CD8-positive, alpha-beta memory T cell (primary cell): ENCODE data around the gene CORO1C. TPM values are rescaled to one million over a fixed set of nuclear protein-coding genes. Genes with fewer than 3 reads are reported as not detected.

Source experiments
- CTCF ChIA-PET: fragments of 350-600 bp; sonication (Branson Sonifier 250); formaldehyde crosslinking; loops from one replicate; lab custom pipeline; 2021; ENCODE audit warnings: antibody characterized with exemption; lab: Charles Lee
- POLR2A ChIA-PET: fragments of 350-600 bp; sonication (Branson Sonifier 250); formaldehyde crosslinking; loops from one replicate; lab custom pipeline; 2021; ENCODE audit warnings: antibody characterized with exemption; lab: Charles Lee
- DNase-seq, 5 donors: peaks; one replicate each; pipeline versions ENCODE4 v3.0.0 to v3.0.0-alpha.2; 2020 to 2022; ENCODE audit warnings: mixed read lengths in 1 of 5
- H3K27ac ChIP-seq: one replicate; pipeline ENCODE4 v1.7.0; 2013; ENCODE audit warnings: low read depth, mild to moderate bottlenecking, low read length, moderate library complexity
- H3K27me3 ChIP-seq: 2 replicates; pipeline ENCODE4 v1.7.0; 2013; ENCODE audit warnings: low read length, mild to moderate bottlenecking; ENCODE audit not compliant: insufficient read depth, poor library complexity, severe bottlenecking
- H3K36me3 ChIP-seq: 2 replicates; pipeline ENCODE4 v1.7.0; 2013; ENCODE audit warnings: mild to moderate bottlenecking, low read length, moderate library complexity; ENCODE audit not compliant: insufficient read depth
- H3K4me1 ChIP-seq: 2 replicates; pipeline ENCODE4 v1.7.0; 2013; ENCODE audit warnings: mild to moderate bottlenecking, low read length, moderate library complexity; ENCODE audit not compliant: insufficient read depth
- H3K4me3 ChIP-seq: 2 replicates; pipeline ENCODE4 v1.7.0; 2013; ENCODE audit warnings: mild to moderate bottlenecking, low read length
- H3K9me3 ChIP-seq: 2 replicates; pipeline ENCODE4 v1.7.0; 2013; ENCODE audit warnings: mild to moderate bottlenecking, low read length
- H3K27ac Mint-ChIP-seq, 8 donors: one replicate each; pipeline ENCODE4 v1.8.0; 2020 to 2021; ENCODE audit warnings: mixed read lengths in 8 of 8, mild to moderate bottlenecking in 6 of 8, inconsistent platforms in 3 of 8, moderate library complexity in 3 of 8
- H3K27me3 Mint-ChIP-seq, 2 donors: one replicate each; pipeline ENCODE4 v1.8.0; 2020 to 2021; ENCODE audit warnings: mixed read lengths in 2 of 2, mild to moderate bottlenecking in 1 of 2, moderate library complexity in 1 of 2
- H3K36me3 Mint-ChIP-seq, 3 donors: one replicate each; pipeline ENCODE4 v1.8.0; 2020 to 2021; ENCODE audit warnings: mixed read lengths in 3 of 3, inconsistent platforms in 1 of 3, mild to moderate bottlenecking in 1 of 3
- H3K4me1 Mint-ChIP-seq, 3 donors: one replicate each; pipeline ENCODE4 v1.8.0; 2020 to 2021; ENCODE audit warnings: mixed read lengths in 3 of 3, inconsistent platforms in 1 of 3, mild to moderate bottlenecking in 1 of 3
- H3K4me3 Mint-ChIP-seq, 7 donors: one replicate each; pipeline ENCODE4 v1.8.0; 2020 to 2021; ENCODE audit warnings: mixed read lengths in 7 of 7, mild to moderate bottlenecking in 6 of 7, moderate library complexity in 4 of 7, inconsistent platforms in 2 of 7
- H3K9me3 Mint-ChIP-seq, 5 donors: one replicate each; pipeline ENCODE4 v1.8.0; 2020 to 2022; ENCODE audit warnings: mixed read lengths in 5 of 5, mild to moderate bottlenecking in 3 of 5, moderate library complexity in 2 of 5, inconsistent platforms in 1 of 5
- polyA plus RNA-seq: library from polyadenylated mRNA; unstranded; fragments of 300-500 nt; fragmentation: Illumina TruSeq; gene quantifications from one replicate; pipeline ENCODE4 v1.2.3, GENCODE V29; 2021
- total RNA-seq, 2 experiments: library from RNA; stranded (reverse); gene quantifications; one replicate each; pipeline ENCODE4 v1.2.3, GENCODE V29; 2021

CORO1C gene
- total and polyA plus RNA-seq, 3 experiments from 2014 or later: 10.5 to 49.1 (median 45.8) TPM

DNA sequence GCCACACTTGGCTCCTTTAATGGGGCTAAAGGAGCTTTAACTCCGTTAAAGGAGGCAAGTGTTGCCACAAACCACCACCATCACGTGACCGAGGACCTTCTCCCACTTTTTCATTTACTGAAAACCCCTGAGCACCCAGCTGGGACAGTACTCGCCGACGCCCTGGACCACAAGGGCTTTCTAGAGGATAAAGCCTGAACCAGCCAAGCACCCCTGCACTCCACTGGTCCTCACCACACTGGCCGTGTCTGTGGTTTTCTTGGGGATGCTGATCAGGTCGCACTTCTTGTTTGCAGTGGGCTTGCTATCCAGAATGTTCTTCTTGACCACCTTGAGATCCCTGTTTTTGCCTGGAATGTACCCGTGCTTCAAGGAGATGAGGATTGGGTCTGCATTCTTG is 82.9 kb downstream of the CORO1C start:
- Mint-ChIP-seq H3K4me1 (peaks cover 17 to 20% (median 20%) of the 10 kb centered on the region in 3 donors), H3K36me3 (peaks cover 1 to 17% (median 3%) of the 10 kb centered on the region in 3 donors), H3K27ac (no peak overlapping the region), H3K9me3 (no peaks in the 10 kb centered on the region), H3K4me3 (no peak overlapping the region), H3K27me3 (no peaks in the 10 kb centered on the region)
- H3K4me3 ChIP-seq: no peak overlapping the region
- H3K9me3 ChIP-seq: no peaks in the 10 kb centered on the region
- no peaks in the 10 kb centered on the region for H3K36me3 ChIP-seq
- no peak for DNase-seq
- no peak overlapping the region for H3K27ac ChIP-seq
- peaks cover 15% of the 10 kb centered on the region for H3K4me1 ChIP-seq
- ChIA-PET POLR2A (no interaction called here), CTCF (interaction anchor here (0.7 to 4.0 kb wide), 3 partner anchors 30 to 86 kb away, joined by 3 to 22 read pairs (median 4); partner anchors contain the start of gene ISCU)
- no peaks in the 10 kb centered on the region for H3K27me3 ChIP-seq

- peaks cover 17 to 20% (median 20%) of the 10 kb centered on the region in 3 donors for H3K4me1 Mint-ChIP-seq
- no peak for DNase-seq
- peaks cover 1 to 17% (median 3%) of the 10 kb centered on the region in 3 donors for H3K36me3 Mint-ChIP-seq
- H3K27me3 Mint-ChIP-seq: no peaks in the 10 kb centered on the region
- H3K4me3 Mint-ChIP-seq: peak overlapping the region in 1 of 7 donors; percentile 9
- Histone ChIP-seq H3K4me1 (peaks cover 15% of the 10 kb centered on the region), H3K27me3 (no peaks in the 10 kb centered on the region), H3K9me3 (no peaks in the 10 kb centered on the region), H3K27ac (no peak overlapping the region), H3K4me3 (no peak overlapping the region), H3K36me3 (no peaks in the 10 kb centered on the region)
- no peaks in the 10 kb centered on the region for H3K9me3 Mint-ChIP-seq
- peak overlapping the region in 3 of 8 donors; percentile 4 to 23 (median 14) for H3K27ac Mint-ChIP-seq
- ChIA-PET POLR2A (no interaction called here), CTCF (interaction anchor here (0.7 to 4.0 kb wide), 6 partner anchors 10 to 85 kb away, joined by 3 to 38 read pairs (median 4); partner anchors contain the start of genes ISCU and SELPLG)
These were observed 83.6 kb downstream of the CORO1C start for GRCh38 chr12:108647585-108648287.

- Mint-ChIP-seq H3K9me3 (no peaks in the 10 kb centered on the region), H3K36me3 (peaks cover 1 to 16% (median 3%) of the 10 kb centered on the region in 3 donors), H3K4me1 (peaks cover 17 to 20% (median 20%) of the 10 kb centered on the region in 3 donors), H3K27me3 (no peaks in the 10 kb centered on the region), H3K4me3 (peak overlapping the region in 2 of 7 donors; percentile 40 to 44), H3K27ac (peak overlapping the region in 6 of 8 donors; percentile 4 to 94 (median 66))
- DNase-seq: no peak
- Histone ChIP-seq H3K4me3 (peak overlapping the region; percentile 1), H3K9me3 (no peaks in the 10 kb centered on the region), H3K4me1 (peaks cover 15% of the 10 kb centered on the region), H3K36me3 (no peaks in the 10 kb centered on the region), H3K27ac (no peak overlapping the region), H3K27me3 (no peaks in the 10 kb centered on the region)
- POLR2A ChIA-PET: interaction anchor here (1.1 to 1.5 kb wide), 3 partner anchors 10 to 14 kb away, joined by 3 to 5 read pairs (median 3); partner anchors contain the start of gene SELPLG
- CTCF ChIA-PET: interaction anchor here (0.6 to 4.0 kb wide), 10 partner anchors 9 to 989 kb away, joined by 3 to 38 read pairs (median 4); partner anchors contain the start of genes ISCU and SELPLG
These were observed 84.4 kb downstream of the CORO1C start for GRCh38 chr12:108646600-108647579.

GRCh38 chr12:108645686-108646599 is 85.4 kb downstream of the CORO1C start:
- no peak for DNase-seq
- ChIA-PET POLR2A (interaction anchor here (1.1 to 1.5 kb wide), 3 partner anchors 9 to 13 kb away, joined by 3 to 5 read pairs (median 3); partner anchors contain the start of gene SELPLG), CTCF (interaction anchor here (1.1 to 4.0 kb wide), 7 partner anchors 11 to 158 kb away, joined by 3 to 38 read pairs (median 4); partner anchors contain the start of genes ISCU and SELPLG)
- Mint-ChIP-seq H3K27ac (peak overlapping the region in 5 of 8 donors; percentile 34 to 86 (median 63)), H3K4me3 (peak overlapping the region in 2 of 7 donors; percentile 40 to 44), H3K9me3 (no peaks in the 10 kb centered on the region), H3K27me3 (no peaks in the 10 kb centered on the region), H3K36me3 (peaks cover 1 to 9% (median 3%) of the 10 kb centered on the region in 3 donors), H3K4me1 (peaks cover 17 to 26% (median 26%) of the 10 kb centered on the region in 3 donors)
- H3K27ac ChIP-seq: no peak overlapping the region
- peak overlapping the region; percentile 1 for H3K4me3 ChIP-seq
- peaks cover 20% of the 10 kb centered on the region for H3K4me1 ChIP-seq
- H3K27me3 ChIP-seq: no peaks in the 10 kb centered on the region
- no peaks in the 10 kb centered on the region for H3K36me3 ChIP-seq
- H3K9me3 ChIP-seq: no peaks in the 10 kb centered on the region

- Histone ChIP-seq H3K36me3 (no peaks in the 10 kb centered on the region), H3K4me3 (no peak overlapping the region), H3K9me3 (no peaks in the 10 kb centered on the region), H3K4me1 (peaks cover 20% of the 10 kb centered on the region), H3K27me3 (no peaks in the 10 kb centered on the region), H3K27ac (no peak overlapping the region)
- H3K4me1 Mint-ChIP-seq: peaks cover 17 to 29% (median 28%) of the 10 kb centered on the region in 3 donors
- DNase-seq: no peak
- no peaks in the 10 kb centered on the region for H3K9me3 Mint-ChIP-seq
- peak overlapping the region in 1 of 8 donors; percentile 60 for H3K27ac Mint-ChIP-seq
- no peak overlapping the region for H3K4me3 Mint-ChIP-seq
- POLR2A ChIA-PET: interaction anchor here (0.6 to 1.2 kb wide), 2 partner anchors 9 to 25 kb away, joined by 3 to 13 read pairs; no protein-coding TSS in a partner anchor
- no peaks in the 10 kb centered on the region for H3K27me3 Mint-ChIP-seq
- CTCF ChIA-PET: interaction anchor here (3.5 to 4.0 kb wide), 2 partner anchors 10 to 26 kb away, joined by 22 to 38 read pairs; partner anchors contain the start of gene SELPLG
- peaks cover 1 to 9% (median 3%) of the 10 kb centered on the region in 3 donors for H3K36me3 Mint-ChIP-seq
These were observed 86.6 kb downstream of the CORO1C start for GRCh38 chr12:108644811-108645120.

GRCh38 chr12:108643941-108644810 is 87.1 kb downstream of the CORO1C start:
- H3K27me3 ChIP-seq: no peaks in the 10 kb centered on the region
- peak overlapping the region in 1 of 8 donors; percentile 60 for H3K27ac Mint-ChIP-seq
- no peak overlapping the region for H3K27ac ChIP-seq
- peaks cover 0 to 9% (median 1%) of the 10 kb centered on the region in 3 donors for H3K36me3 Mint-ChIP-seq
- no peaks in the 10 kb centered on the region for H3K36me3 ChIP-seq
- H3K27me3 Mint-ChIP-seq: no peaks in the 10 kb centered on the region
- ChIA-PET CTCF (interaction anchor here (1.0 to 3.5 kb wide), 2 partner anchors 10 to 26 kb away, joined by 3 to 38 read pairs; partner anchors contain the start of gene SELPLG), POLR2A (interaction anchor here (0.6 to 1.2 kb wide), 2 partner anchors 9 to 24 kb away, joined by 3 to 13 read pairs; no protein-coding TSS in a partner anchor)
- no peaks in the 10 kb centered on the region for H3K9me3 ChIP-seq
- H3K4me3 ChIP-seq: no peak overlapping the region
- H3K4me3 Mint-ChIP-seq: no peak overlapping the region
- DNase-seq: no peak
- peaks cover 20% of the 10 kb centered on the region for H3K4me1 ChIP-seq
- no peaks in the 10 kb centered on the region for H3K9me3 Mint-ChIP-seq
- peaks cover 17 to 32% (median 29%) of the 10 kb centered on the region in 3 donors for H3K4me1 Mint-ChIP-seq
